Bone marrow (tissue), 2 donors: ENCODE results near the gene RAD51AP2.

Source experiments
- DNase-seq, 2 donors: peaks; one replicate each; lab custom pipeline; 2025; lab: John Stamatoyannopoulos, UW

RAD51AP2 gene

GRCh38 chr2:17470855-17471641 lies 47.2 kb downstream of the RAD51AP2 start:
- no peak for DNase-seq

GRCh38 chr2:17461087-17461475 lies 57.2 kb downstream of the RAD51AP2 start:
- DNase-seq = no peak
